ENCODE measurements around the gene FRS3. TPM values are rescaled to one million over a fixed set of nuclear protein-coding genes. Genes with fewer than 3 reads are reported as not detected.

The FRS3 gene
- total and polyA plus RNA-seq, 9 donors, result 1.00 to 8.4 (median 6.2) TPM

- no peak overlapping the region for H3K4me3 ChIP-seq
- no peaks in the 10 kb centered on the region for H3K4me1 ChIP-seq (ENCODE audit: insufficient read depth)
- TF ChIP-seq EP300 (IDR thresholded peaks at IDR 0.05) (no peak), CTCF (IDR thresholded peaks at IDR 0.05) (no peak), POLR2A (IDR thresholded peaks at IDR 0.05) (no peak)
- intact Hi-C loops (cut with DNase I), result no loop called here
- no peaks in the 10 kb centered on the region for H3K36me3 ChIP-seq
- no peaks in the 10 kb centered on the region for H3K27me3 ChIP-seq
- WGBS, 3 donors, result 93 to 100% (median 97%) methylated on average over 1 of the region's 1 CpG
- no peak for DNase-seq
- H3K9me3 ChIP-seq, result no peaks in the 10 kb centered on the region
- no peak overlapping the region for H3K27ac ChIP-seq
Measured at GRCh38 chr6:41823178-41823577, 43.5 kb upstream of the FRS3 start.

GRCh38 chr6:41822021-41822420 is 42.3 kb upstream of the FRS3 start:
- Histone ChIP-seq H3K4me3 (no peak overlapping the region), H3K27ac (no peak overlapping the region), H3K4me1 (ENCODE audit: insufficient read depth) (no peaks in the 10 kb centered on the region), H3K27me3 (no peaks in the 10 kb centered on the region), H3K9me3 (no peaks in the 10 kb centered on the region), H3K36me3 (no peaks in the 10 kb centered on the region)
- no peak for TF ChIP-seq POLR2A (IDR thresholded peaks at IDR 0.05)
- no peak for TF ChIP-seq CTCF (IDR thresholded peaks at IDR 0.05)
- no peak for TF ChIP-seq EP300 (IDR thresholded peaks at IDR 0.05)
- no peak for DNase-seq
- 95 to 100% (median 96%) methylated on average over 1 of the region's 1 CpG for WGBS, 3 donors
- intact Hi-C loops (cut with DNase I), result no loop called here

GRCh38 chr6:41821266-41821665 is 41.6 kb upstream of the FRS3 start:
- WGBS, 3 donors, result 95 to 97% (median 96%) methylated on average over 4 of the region's 4 CpGs
- H3K36me3 ChIP-seq, result no peaks in the 10 kb centered on the region
- no peak for TF ChIP-seq EP300 (IDR thresholded peaks at IDR 0.05)
- TF ChIP-seq CTCF (IDR thresholded peaks at IDR 0.05), result no peak
- no peak for TF ChIP-seq POLR2A (IDR thresholded peaks at IDR 0.05)
- H3K9me3 ChIP-seq, result no peaks in the 10 kb centered on the region
- no peaks in the 10 kb centered on the region for H3K27me3 ChIP-seq
- intact Hi-C loops (cut with DNase I), result no loop called here
- no peaks in the 10 kb centered on the region for H3K4me1 ChIP-seq (ENCODE audit: insufficient read depth)
- H3K27ac ChIP-seq, result no peak overlapping the region
- DNase-seq, result no peak
- no peak overlapping the region for H3K4me3 ChIP-seq

- DNase-seq, result no peak
- H3K36me3 ChIP-seq, result no peaks in the 10 kb centered on the region
- no peaks in the 10 kb centered on the region for H3K4me1 ChIP-seq (ENCODE audit: insufficient read depth)
- no peak overlapping the region for H3K27ac ChIP-seq
- H3K9me3 ChIP-seq, result no peaks in the 10 kb centered on the region
- intact Hi-C loops (cut with DNase I), result no loop called here
- H3K4me3 ChIP-seq, result no peak overlapping the region
- H3K27me3 ChIP-seq, result no peaks in the 10 kb centered on the region
- 75 to 84% (median 76%) methylated on average over 4 of the region's 4 CpGs for WGBS, 3 donors
- TF ChIP-seq POLR2A (IDR thresholded peaks at IDR 0.05) (no peak), CTCF (IDR thresholded peaks at IDR 0.05) (no peak), EP300 (IDR thresholded peaks at IDR 0.05) (no peak)
Measured at GRCh38 chr6:41818271-41819054, 38.8 kb upstream of the FRS3 start.
